ENCODE measurements around the gene FAM217B. TPM values are rescaled to one million over a fixed set of nuclear protein-coding genes. Genes with fewer than 3 reads are reported as not detected.

The FAM217B gene
- total and polyA plus RNA-seq, 2 of the 8 experiments (the other 6 are each of a cell fraction or from before 2014, with no cell fraction given) = 5.4 to 28.5 TPM

GRCh38 chr20:59931511-59932312 is 8.5 kb upstream of the FAM217B start:
- CTCF ChIA-PET (ENCODE audit: partially characterized antibody) = interaction anchor here (0.9 kb wide), 1 partner anchor 14 kb away, joined by 4 read pairs; no protein-coding TSS in a partner anchor
- no peak for TF ChIP-seq KDM1A (IDR thresholded peaks at IDR 0.05; ENCODE audit: borderline replicate concordance, low read length)
- TF ChIP-seq USF2 (IDR thresholded peaks at IDR 0.05; ENCODE audit: low read length) = no peak
- TF ChIP-seq MAFK (IDR thresholded peaks at IDR 0.05; ENCODE audit: low read depth, low read length) = no peak
- no peak for TF ChIP-seq CTCF (IDR thresholded peaks at IDR 0.05; ENCODE audit: control extremely low read depth in 1 of 3, insufficient read depth in 1 of 3, low read depth in 1 of 3, low read length in 3 of 3)
- TF ChIP-seq FOSL1 (IDR thresholded peaks at IDR 0.05; ENCODE audit: insufficient read depth, low read depth, low read length) = no peak
- POLR2A ChIA-PET (ENCODE audit: partially characterized antibody) = interaction anchor here (1.3 kb wide), 1 partner anchor 8 kb away, joined by 3 read pairs; the partner anchor contains the start of genes FAM217B and PPP1R3D

More at GRCh38 chr20:59931511-59932312, 8.5 kb upstream of the FAM217B start:
- Histone ChIP-seq H3K18ac (ENCODE audit: extremely low read depth, low read length) (no peak overlapping the region), H3K4me3 (ENCODE audit: extremely low read depth in 1 of 4, insufficient read depth in 2 of 4, low read depth in 3 of 4, low read length in 4 of 4) (no peak overlapping the region), H4K91ac (replicated peaks; ENCODE audit: insufficient read length, low read length) (no peak overlapping the region), H2AK5ac (ENCODE audit: low read depth, low read length) (no peak overlapping the region), H2BK120ac (replicated peaks; ENCODE audit: low read depth, low read length) (no peak overlapping the region), H3K27ac (ENCODE audit: low read depth, low read length) (no peak overlapping the region), H3K79me2 (ENCODE audit: control insufficient read depth in 1 of 2, insufficient read depth in 2 of 2, low read length in 2 of 2) (no peaks in the 10 kb centered on the region), H4K20me1 (replicated peaks in 1 of 2; ENCODE audit: control insufficient read depth in 1 of 2, insufficient read depth in 2 of 2, low read length in 2 of 2) (no peaks in the 10 kb centered on the region), H3K9me3 (ENCODE audit: insufficient read depth in 2 of 2, low read depth in 1 of 2, low read length in 1 of 2) (peaks cover 0 to 10% of the 10 kb centered on the region in 2 experiments; a peak in 2 of 4 replicates), H2BK15ac (ENCODE audit: low read length) (no peak overlapping the region), H4K5ac (ENCODE audit: insufficient read length, low read depth, low read length) (no peak overlapping the region), H2BK5ac (ENCODE audit: low read depth, low read length) (no peak overlapping the region), H4K8ac (ENCODE audit: extremely low read depth, insufficient read depth, low read length) (no peak overlapping the region), H3K4me1 (replicated peaks in 1 of 4; ENCODE audit: control insufficient read depth in 3 of 4, insufficient read depth in 4 of 4, low read length in 3 of 4) (no peaks in the 10 kb centered on the region), H3K4me2 (ENCODE audit: insufficient read depth in 1 of 2, low read depth in 2 of 2, low read length in 2 of 2) (no peak overlapping the region), H3K79me1 (ENCODE audit: low read depth, low read length) (no peaks in the 10 kb centered on the region), H2BK12ac (ENCODE audit: low read depth, low read length) (no peak overlapping the region), H2AFZ (ENCODE audit: low read length) (no peak overlapping the region), H3K23ac (ENCODE audit: insufficient read length) (no peak overlapping the region), H3K14ac (ENCODE audit: insufficient read length) (no peak overlapping the region), H3K27me3 (replicated peaks in 1 of 4; ENCODE audit: control insufficient read depth in 3 of 4, extremely low read depth in 1 of 4, insufficient read depth in 3 of 4, low read length in 3 of 4) (peaks cover 0 to 18% (median 16%) of the 10 kb centered on the region in 4 experiments; a peak in 6 of 7 replicates), H2BK20ac (ENCODE audit: low read length) (no peak overlapping the region), H3K9ac (replicated peaks in 1 of 4; ENCODE audit: extremely low read depth in 1 of 4, low read depth in 3 of 4, low read length in 3 of 4) (no peak overlapping the region), H3K36me3 (ENCODE audit: control insufficient read depth in 2 of 4, insufficient read depth in 4 of 4, low read length in 3 of 4) (peaks cover 0 to 6% (median 0%) of the 10 kb centered on the region in 4 experiments; a peak in 2 of 8 replicates), H3K23me2 (ENCODE audit: low read depth, low read length) (peaks cover 6% of the 10 kb centered on the region; the same call in 1 of the 2 replicates), H3K4ac (replicated peaks; ENCODE audit: insufficient read length, low read depth, low read length) (no peak overlapping the region), H3K56ac (replicated peaks; ENCODE audit: insufficient read length, low read depth, low read length) (no peak overlapping the region)
- FAIRE-seq (no peak), DNase-seq (ENCODE audit: low read depth in 1 of 2, low spot score in 2 of 2) (no peak)
- whole genome bisulfite sequencing, 2 experiments (ENCODE audit: extremely low coverage in 1 of 2, insufficient coverage in 1 of 2, insufficient read length in 1 of 2, insufficient replicate concordance in 2 of 2, low coverage in 1 of 2, low lambda C conversion rate in 2 of 2, missing lambda C conversion rate in 1 of 2) = 82% methylated on average over 9 of the region's 9 CpGs; no CpG with 5 or more reads in 1 of the 2 experiments

Data from H1 (cell line).